B cell (primary cell): ENCODE results near the gene VCX.

ENCODE experiments used
- CTCF ChIP-seq: fragments of 200-600 bp; IDR thresholded peaks from one replicate; pipeline ENCODE4 v1.8.0; 2022; ENCODE audit warnings: antibody characterized with exemption, mild to moderate bottlenecking
- EZH2 ChIP-seq: IDR thresholded peaks from 2 replicates; pipeline ENCODE4 v1.6.1; 2012; ENCODE audit warnings: borderline replicate concordance, low read depth, mild to moderate bottlenecking, moderate library complexity, low read length; ENCODE audit not compliant: insufficient read depth, poor library complexity, severe bottlenecking

DNA sequence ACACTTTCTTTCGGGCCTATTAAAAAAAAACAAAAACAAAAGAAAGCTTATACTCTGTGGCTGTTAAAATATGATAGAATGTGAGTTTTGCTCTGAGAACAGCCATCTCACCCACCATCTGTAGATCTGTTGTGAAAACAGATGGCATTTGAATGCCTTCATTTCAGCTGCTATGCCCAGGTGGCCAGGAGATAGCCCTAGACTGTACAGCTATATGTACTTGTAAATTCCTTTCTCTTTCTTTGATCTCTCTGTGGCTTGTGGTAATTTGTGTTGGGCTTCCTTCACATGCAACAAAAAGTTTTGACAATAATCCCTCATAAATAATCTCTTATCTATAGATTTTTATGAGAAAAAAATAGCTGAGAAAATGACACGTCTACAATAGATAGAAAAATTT lies 46.2 kb downstream of the VCX start:
- no peak for TF ChIP-seq CTCF
- no peak for TF ChIP-seq EZH2
